Glomerular visceral epithelial cell (primary cell): ENCODE results near the gene CLEC9A.

ENCODE experiments used
- DNase-seq: peaks from one replicate; pipeline ENCODE4 v3.0.0-alpha.2; 2016; ENCODE audit errors: extremely low spot score

The CLEC9A gene

DNA sequence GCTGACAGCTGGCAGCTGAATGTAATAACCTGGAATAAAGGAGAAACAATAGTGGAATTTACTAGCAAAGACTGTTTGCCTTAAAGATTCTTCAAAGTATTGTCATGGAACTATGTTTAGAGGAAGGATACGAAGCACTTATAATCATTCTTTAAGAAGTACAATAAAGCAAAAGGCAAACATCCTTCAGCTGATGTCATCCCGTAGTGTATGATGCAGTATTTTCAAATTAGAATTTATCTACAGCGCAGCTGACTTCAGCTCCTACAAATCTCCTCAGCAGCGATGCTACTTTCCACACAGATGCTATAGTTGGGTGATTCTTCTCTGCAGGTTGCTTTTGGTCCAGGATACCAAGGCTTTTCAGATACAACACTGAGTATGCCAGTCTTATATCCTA is 36.8 kb downstream of the CLEC9A start:
- DNase-seq, result no peak

DNA sequence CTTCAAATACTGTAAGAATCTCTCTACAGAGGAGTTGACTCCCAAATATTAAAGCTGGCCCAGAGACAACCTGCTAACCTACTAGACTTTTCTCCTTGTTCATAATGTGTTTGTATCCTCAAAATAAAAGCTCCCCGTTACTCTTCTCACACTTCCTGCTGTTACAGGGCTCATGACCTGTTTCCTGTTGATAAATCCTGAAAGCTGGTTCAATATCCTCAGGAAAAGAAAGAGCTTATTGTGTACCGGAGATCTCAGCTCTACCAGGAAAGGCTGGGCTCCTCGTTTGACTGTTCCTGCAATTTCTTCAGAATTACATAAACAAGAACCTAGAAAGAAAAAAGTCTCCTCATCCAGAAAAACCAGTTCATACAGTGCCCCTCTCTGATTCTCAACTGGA is 37.5 kb downstream of the CLEC9A start:
- no peak for DNase-seq

DNA sequence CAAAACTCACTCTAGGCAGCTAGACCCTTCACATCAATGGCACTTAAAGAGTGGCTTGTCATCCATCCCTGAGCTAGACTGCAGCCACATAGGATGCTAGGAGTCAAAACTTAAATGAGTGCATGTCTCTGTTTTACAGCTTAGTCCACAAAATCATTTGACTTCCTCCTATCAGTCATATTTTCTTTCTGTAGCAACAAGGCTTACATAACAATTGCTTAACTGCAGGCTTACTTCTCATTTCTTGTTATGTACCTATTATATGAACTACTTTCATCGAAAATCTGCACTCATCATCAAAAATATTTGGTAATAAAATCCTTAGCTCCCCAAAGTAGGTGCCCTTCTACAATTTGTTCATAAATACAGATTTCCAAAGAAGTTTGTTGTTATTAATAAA is 38.2 kb downstream of the CLEC9A start:
- no peak for DNase-seq

DNA sequence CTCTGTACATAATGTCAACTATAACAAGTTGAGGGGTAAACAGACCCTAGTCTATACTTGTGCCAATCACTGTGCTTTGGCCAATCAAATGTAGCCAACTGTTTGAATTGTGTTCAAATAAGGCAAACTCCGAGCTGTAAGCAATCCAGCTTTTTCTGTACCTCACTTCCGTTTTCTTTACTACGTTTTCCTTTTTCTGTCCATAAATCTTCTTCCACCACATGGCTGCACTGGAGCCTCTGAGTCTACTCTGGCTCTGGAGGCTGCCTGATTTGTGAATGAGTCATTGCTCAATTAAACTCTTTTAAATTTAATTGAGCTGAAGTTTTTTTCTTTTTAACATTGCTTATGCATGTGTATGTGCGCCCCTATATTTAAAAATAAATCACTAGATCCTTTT is 38.6 kb downstream of the CLEC9A start:
- DNase-seq, result no peak

DNA sequence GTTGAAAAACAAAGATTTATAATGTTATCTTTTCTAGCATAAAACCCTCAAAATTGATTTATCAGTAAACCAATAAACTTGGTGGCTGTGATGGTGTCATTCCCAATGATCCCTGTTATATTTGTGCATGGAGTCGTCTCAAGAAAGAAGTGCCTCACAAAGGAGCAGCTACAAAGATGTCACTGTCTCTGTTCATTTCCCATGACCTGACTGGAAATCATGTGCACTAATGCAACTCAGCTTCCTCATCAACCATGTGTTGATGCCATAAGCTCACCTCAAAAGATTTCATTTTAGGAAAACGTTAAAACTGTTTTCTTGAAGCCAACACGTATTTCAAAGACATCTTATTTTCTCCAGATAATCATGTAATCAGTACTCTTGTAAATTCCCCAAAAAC is 39.5 kb downstream of the CLEC9A start:
- no peak for DNase-seq

DNA sequence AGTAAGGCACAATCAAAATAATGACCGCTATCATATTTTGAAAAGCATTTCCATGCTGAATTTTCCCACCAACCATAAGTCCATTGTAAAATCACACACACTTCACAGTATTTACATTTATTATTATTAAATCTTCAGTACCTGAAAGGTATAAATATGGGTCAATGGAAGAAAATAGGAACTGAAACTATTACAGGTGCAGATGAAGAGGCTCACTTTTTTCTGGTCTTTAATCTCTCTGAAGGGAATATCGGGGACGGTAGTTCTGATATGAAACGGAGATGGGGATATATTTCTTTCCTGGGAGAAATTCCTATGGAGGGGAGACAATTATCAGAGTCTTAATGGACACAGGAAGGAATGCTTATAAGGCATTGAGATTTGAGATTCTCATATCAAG is 39.9 kb downstream of the CLEC9A start:
- no peak for DNase-seq

DNA sequence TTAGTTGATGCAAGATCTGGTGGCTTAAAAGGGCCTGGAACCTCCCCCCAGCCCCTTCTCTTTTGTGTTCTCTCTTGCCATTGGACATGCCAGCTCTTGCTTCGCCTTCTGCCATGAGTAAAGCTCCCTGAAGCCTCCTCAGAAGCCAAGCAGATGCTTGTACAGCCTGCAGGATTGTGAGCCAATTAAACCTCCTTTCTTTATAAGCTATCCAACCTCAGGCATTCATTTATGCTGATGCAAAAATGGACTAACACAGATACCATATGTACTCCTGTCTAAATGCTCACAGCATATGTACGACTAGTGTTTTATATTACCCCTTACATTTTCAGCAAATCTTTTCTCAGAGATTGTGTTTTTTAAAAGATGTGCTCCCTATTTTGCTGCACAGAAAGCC is 41.6 kb downstream of the CLEC9A start:
- no peak for DNase-seq

DNA sequence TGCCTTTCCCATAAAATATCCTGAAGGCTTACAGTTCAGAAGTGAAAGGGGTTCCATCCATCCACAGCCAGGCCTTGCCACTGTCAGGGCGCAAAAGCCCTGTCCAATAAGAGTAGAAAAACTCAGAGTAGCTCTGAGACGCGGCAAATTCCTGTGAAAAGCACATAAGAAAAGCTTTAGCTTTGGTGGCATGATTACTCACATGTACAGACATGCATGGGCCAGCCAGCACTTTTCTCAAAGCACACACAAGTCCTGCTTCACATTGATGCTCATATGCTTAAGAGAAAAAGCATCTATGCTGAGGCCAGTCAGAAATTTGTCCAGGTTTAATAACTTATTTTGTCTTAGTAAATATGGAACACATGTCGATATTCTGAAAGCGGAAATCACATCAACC is 42.8 kb downstream of the CLEC9A start:
- no peak for DNase-seq

DNA sequence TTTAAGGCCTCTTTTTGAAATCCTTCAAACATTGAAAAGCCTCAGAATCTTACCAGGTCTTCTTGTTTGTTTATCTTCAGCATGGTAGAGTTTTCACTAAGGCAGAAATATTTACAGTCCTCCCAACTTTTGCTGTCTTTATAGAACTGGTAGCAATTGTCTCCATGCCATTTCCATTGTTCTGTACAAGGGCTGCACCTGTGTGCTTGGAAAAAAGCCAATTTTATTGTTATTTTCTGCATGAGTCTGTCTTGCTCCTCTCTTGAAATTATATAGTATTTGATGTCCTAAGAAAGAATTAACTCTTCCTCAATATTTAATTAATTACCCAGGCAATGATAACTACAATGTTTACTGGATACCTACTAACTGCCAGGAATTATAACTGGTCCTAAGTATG is 45.0 kb downstream of the CLEC9A start:
- no peak for DNase-seq

DNA sequence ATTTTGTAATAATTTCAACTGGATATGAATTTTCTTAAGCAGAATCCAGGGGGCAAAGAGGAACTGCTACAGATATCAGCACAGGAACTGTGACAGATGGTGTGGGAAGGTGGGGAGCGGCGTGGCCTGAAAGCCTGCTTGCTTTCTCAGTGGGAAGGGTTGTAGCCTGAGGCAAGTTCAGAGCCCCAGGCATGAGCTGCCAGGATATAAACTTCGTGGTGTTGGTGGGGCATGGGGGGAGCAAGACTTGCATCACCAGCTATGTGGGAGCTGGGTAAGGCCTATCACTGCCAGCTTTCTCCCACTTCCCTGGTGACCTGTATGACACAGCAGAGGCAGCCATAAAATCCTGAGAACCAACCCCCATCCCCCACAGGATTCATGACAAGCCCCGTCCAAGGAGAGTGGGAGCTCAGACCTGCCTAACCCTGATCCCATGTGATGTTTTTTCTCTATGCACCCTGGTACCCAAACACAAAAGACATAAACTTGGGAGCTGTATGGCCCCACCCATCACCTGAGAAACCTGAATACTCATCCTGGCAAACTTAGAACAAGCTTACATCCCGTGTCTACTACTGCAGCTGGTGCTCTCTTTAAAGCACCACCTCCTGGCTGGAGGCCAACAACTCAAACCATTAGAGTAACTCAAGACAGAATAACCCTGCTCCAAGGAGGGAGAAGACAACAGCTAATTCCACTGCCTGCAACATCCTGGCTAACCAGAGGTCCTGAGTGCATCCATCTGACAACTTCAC is 51.8 kb downstream of the CLEC9A start:
- DNase-seq, result no peak

DNA sequence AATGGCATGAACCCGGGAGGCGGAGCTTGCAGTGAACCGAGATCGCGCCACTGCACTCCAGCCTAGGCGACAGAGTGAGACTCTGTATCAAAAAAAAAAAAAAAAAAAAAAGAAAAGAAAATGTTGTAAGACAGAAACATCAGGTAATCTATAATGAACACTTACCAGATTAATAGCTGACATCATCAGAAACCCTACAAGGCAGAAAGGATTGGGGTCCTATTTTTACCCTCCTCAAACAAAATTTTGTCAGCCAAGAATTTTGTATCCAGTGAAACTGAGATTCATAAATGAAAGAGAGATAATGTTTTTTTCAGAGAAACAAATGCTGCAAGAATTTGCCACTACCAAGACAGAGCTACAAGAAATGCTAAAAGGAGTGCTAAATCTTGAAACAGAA is 54.3 kb downstream of the CLEC9A start:
- no peak for DNase-seq

DNA sequence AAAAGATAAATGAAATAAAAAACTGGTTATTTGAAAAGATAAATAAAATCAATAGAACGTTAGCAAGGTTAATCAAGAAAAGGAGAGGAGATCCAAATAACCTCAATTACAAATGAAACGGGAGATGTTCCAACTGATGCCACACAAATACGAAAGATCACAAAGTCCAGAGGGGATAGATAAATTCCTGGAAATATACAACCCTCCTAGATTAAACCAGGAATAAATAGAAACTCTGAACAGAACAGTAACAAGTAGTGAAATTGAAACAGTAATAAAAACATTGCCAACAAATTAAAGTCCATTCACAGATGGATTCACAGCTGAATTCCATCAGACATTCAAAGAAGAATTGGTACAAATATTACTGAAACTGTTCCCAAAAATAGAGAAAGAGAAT is 55.9 kb downstream of the CLEC9A start:
- no peak for DNase-seq

DNA sequence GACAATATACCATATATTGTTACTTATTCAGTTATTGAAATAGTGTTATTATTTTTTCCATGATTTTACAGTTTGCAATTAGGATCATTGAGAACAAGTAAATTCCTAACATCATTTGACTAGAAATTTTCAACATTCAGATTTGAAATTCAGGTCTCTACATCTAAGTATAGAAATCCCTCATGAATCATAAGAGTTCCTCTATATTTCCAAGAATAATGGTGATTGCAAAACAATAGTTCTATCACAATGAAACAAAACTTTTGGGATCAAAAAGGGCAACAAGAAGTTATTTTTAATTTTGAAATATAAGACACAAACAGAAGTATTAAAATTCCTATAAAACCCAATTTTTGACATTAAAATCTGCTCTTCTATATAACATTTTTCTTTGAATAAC is 57.5 kb downstream of the CLEC9A start:
- DNase-seq, result no peak

DNA sequence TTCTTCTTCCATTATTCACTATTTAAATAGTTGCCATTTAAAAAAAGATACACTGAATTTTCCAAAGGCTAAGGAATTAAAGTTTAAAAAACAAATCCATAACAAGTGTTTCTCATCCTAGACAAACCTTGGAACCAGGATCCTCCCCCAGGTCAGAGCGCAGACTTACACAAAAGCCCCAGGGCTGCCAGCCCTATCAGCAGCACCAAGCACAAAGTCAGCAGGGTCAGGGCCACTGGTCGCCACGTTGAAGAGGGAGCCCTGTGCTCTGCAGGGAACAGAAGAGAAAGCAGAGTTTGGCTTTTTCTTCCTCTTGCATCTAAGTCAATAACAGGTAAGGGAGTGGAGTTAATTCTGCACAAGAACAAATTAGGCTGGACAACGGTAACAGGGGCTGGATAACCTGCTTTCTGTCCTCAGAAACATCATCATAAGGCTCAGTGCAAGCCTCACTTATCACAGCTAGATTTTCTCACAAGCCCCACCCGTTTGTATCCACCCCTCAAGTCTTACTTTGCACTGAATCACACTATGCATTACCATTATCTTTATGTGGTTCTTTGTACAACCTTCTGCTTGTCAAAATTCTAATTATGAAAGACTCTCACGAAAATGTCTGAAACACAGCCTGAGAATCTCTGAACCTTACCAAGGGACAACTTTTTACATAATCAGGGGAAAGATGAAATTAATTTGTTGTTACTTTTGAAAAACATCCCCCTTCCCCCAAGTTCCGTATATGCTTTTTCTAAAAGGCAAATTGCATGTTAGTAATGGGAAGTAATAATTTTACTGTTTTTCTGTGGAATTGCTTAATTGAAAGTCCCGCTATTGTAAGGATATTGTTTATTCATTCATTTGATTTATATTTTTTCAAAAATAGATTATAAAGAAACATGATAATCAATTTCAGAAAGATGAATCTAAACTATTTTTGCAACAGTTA is 58.7 kb downstream of the CLEC9A start:
- no peak for DNase-seq

DNA sequence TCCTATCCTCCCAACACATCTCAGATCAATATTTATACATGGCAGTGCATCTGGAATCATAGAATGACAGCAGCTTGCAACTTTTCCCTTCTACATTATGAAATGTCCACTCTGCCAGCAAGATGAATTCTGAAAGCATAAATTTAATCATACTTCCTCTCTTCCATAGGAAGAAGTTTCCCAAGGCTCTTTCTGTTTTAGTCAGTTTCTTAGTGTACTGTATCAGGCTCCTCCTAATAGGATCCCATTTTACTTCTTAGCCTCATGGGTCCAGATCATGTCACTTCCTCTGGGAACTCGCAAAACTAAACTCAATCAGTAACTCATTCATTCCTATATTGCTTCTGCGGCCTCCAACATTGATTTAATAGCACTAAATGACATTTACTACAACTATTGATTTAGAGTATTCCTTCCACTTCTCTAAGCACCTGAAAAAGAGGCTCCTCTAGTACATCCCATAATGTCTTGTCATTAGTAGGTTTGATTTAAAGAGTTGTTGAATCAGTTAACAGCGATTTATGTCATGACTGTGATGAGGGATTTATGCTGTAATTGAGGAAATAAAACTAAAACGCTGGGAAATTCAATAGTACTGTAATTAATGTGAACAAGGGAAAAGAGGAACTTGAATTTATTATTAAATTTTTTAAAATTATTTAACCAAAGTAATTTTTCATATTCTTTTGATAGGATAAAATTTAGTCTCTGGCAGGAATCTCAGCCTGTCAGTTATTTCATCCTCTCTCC is 64.3 kb downstream of the CLEC9A start:
- DNase-seq, result no peak

DNA sequence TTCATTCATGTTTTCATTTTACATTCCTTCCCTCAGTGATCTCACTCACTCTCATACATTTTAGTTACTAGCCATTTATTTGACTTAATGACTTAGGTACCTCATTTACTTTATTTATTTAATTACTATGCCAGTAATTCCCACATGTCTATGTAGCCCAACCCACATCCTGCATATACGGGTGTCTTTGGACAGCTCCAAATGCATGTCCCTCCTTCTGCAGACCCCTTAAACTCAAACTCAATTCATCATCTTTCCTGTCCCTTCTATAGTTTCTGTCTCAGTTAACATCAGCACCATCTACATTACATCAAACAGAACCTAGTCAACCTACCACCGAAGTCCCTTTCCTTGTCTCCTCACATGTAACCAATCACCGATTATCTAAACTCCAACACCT is 65.5 kb downstream of the CLEC9A start:
- no peak for DNase-seq

DNA sequence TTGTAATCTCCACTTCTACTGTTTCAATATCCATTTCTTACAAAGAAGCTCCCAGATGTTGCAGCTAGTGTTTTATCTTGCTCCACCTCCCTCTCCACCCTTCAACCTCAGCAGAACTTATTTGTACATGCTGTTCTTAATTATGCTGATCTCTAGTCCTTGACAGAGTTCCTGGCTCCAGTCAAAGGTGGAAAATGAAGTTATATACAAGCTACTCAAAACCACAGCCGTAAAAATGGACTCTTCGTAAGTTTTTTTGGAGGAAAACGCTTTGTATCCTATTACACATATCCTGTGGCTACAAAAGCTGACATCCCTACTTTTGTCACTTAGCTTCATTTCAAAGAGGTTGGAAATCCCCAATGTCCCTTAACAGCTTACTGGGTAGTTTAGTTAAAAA is 67.0 kb downstream of the CLEC9A start:
- DNase-seq, result no peak

DNA sequence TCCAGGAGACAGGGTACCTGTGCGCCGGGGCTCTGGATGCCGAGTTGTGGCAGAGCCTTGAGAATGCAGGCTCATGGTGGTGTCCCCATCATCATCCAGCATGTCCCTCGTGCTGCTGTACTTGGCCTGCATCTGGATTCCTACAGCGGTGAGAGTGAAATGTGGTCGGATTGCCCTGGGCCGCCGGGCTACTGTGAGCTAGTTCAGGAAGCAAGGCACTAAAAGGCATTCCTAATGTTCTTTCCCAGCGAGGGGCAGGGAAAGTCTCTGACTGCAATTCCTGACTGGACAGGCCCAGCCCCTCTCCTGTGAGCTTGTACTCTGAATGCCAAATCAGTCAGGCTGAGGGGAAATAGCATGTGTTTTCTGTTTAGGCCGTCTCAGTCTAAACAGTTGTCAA is 68.3 kb downstream of the CLEC9A start, which contains the start of gene CLEC1A:
Gene CLEC1A, minus strand, starts transcription at position 195 of the 400 bp plus-strand sequence. Its CDS starts 63 bp downstream, at position 132.
- no peak for DNase-seq

DNA sequence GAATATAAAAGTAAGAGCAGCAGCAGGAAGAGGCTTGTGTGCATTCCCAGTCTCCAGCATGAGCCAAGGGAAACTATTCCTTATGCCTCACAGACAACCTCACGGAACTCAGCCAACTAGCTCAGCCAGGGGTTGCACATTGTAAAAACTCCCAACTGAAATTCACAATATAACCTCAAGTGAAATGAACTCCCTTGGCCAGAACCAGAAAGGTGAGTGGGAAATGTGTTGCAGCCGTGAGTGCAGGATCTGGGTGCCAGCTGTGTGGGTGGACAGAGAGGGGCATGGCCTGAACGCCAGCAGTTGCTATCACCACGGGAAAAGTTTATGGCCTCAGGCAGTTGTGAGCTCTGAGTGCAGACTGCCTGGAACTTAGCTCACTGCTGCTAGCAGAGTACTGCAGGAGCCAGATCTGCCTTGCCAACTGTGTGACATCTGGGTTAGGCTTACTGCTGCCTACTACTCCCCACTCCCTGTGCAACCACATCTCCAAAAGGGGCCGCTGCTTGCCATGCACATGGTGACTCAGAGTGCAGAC is 70.6 kb downstream of the CLEC9A start:
- no peak for DNase-seq

DNA sequence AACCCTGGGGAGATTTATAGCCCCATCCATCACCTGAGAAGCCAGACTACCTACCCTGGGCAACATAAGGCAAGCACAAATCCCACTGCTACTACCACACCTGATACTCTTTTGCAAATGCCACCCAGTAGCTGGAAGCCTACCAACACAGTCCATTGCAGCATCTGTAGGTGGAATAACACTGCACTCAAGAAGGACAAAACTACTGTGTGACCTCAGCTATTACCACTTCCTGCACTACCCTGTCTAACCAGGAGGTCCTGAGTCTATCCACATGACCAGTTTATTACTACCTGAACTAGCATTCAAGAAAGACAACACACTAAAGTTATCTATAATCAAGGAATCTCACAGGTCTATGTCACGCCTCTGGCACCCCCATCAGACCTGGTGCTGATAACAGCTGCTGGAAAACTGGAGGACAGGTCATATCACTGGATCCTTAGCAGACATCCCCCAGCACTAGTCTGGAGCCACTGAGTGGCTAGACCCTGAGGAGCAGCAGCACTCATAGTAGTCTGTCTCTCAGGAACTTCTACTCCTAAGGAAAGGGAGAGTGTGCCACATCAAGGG is 71.3 kb downstream of the CLEC9A start:
- DNase-seq, result no peak

DNA sequence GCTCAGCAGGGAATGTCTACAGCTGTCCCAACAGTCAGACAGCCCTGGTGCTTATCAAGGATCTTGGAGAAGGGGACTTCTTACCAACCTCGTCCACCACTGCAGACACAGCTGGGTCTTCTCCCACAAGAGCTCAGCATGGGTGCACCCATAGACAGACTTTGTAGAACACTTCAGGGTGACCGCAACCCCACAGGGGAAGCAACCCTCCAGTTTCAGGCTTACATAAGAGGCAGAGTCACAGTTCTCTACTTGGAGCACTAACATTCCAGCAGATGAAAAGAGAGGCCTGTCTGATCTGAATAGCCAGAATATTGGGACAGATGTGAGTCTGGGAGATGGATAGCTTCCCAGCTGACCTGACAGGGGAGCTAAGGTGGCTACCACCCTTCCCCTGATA is 71.8 kb downstream of the CLEC9A start:
- DNase-seq, result no peak
